Renal cortical epithelial cell (primary cell): ENCODE results near the gene ATG2A. TPM values are rescaled to one million over a fixed set of nuclear protein-coding genes. Genes with fewer than 3 reads are reported as not detected.

ENCODE experiments used
- DNase-seq: peaks from one replicate; pipeline ENCODE4 v3.0.0-alpha.2; 2011; ENCODE audit warnings: low read depth
- total RNA-seq: library from RNA; depleted of rRNA; stranded (reverse); fragments of >200 nt; gene quantifications from 2 replicates; pipeline ENCODE4 v1.2.3, GENCODE V29; 2014

The ATG2A gene
- total RNA-seq, 1 donor from 2014 or later, result 28.9 TPM

DNA sequence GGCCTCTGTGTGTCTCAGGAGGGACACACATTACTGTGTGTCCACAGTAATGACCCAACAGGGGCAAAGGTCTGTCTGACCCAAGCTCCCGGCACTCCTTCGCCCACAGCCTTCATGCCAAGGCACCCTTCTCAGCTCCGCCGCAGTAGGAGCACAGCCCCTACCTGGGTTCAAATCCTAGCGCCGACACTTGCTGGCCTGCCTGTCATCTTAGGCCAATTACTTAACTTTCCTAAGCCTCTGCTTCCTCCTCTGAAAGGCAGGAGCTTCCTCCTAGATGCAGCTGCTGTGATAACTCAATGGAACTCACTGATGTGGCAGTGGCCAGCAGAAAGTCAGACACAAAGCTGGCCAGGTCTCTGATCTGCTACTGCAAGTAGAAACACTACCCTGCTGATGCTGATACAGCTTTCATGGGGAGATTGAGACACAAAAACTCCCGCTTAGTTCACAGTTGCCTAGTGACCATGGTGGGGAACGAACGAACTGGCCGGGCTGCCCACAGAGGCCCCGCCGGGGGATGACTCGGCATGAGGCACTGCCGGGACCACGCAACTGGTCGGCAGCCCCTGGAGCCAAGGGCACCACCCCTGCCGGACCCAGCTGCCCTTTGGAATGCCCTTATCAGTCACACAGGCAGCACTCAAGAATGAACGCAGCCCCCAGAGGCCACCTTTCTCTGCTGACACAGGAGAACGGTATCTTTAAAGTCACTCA lies 46.7 kb downstream of the ATG2A start:
- peak; percentile 45 for DNase-seq

DNA sequence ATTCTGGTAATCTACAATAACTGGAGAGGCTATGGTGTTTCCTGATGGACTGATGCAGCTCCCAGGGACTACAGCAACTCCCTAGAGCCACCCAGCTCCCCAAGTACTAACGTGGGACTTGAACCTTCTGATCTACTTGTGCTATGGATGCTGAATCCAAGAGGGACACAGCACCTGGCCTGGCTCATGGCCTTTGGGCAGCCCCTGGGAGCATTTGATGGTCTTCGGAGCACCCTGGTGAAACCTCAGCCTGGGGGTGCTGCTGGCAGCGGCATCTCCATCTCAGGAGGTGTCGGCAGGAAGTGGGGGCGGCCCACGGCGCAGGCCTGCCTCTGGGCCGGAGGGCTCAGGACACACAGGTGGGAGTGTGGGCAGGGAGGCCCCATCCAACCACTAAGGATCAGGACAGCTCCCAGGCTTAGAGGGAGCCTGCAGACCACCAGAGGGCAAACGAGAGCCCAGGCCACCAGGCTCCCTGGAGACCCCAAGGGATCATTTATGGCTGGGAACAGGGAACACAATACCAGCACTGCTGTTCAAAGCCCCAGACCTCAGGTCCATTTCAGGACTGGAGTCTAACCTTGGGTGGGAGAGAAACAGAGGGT lies 47.3 kb downstream of the ATG2A start:
- DNase-seq, result no peak

DNA sequence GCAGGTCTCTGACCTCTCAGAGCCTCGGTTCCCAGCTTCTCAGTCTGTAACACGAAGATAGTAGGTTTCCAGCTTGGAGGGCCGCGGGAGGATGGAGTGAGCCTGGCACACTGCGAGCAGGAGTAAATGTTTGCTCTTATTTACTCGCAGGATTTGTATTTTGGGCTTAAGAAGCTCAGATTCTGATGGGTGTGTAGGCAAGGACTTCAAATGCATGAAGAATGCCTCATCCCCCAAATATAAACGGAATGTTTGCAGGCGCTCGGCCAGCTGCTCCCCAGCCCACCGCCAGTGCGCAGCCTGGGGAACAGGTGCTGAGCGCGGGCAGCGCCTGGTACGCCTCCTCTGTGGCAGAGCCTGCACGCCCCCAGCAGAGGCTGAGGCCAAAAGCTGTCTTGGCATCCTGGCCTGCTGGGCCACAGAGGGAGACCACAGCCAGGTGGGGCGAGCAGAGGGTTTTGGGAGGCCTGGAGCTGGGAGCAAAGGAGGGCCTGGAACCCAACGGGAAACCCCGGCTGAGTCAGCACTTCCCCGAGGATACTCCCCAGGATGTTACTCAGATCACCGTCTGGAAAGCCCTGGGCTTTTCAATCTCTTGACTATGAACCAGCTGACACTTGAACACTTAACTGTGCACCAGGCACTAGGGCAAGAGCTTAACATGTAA lies 48.0 kb downstream of the ATG2A start:
- peak; percentile 73 for DNase-seq

DNA sequence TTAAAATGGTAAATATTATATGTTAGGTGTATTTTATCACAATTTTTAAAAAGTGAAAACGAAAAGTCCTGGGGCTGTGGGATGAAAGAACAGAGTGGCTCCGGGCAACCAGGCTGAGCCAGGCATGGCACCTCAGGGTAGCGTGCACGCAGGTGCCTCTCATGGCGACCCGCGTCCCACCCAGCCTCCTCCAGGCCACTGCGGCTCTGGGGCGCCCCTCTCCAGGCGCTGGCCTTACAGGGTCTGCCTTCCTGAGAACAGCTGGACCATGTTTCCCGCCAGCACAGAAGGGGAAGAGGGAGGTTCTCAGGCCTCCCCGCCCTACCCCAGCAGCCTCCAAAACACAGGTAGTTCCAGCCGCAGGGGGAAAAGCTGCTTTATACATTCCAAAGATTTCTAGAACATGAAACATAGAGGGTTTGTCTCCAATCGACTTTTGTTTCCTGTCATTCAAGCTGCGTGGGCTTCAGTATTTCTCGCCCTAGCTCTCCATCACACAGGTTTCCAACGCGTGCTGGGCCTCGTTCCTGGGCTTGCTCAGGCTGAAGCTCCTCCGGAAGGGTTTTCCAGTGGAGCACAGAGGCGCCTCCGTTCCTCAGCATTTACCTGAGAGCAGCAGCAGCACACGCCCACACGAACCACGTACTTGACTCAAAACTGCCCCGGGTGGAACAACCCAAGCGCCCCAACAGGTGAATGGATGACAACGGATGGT lies 49.1 kb downstream of the ATG2A start:
- peak; percentile 25 for DNase-seq

DNA sequence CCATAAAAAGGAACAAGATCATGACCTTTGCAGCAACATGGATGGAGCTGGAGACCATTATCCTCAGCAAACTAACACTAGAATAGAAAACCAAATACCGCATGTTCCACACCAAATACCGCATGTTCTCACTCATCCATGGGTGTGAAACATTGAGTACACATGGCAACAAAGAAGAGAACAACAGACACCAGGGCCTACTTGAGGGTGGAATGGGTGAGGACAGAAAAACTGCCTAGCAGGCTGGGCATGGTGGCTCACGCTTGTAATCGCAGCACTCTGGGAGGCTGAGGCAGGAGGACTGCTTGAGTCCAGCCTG lies 50.9 kb downstream of the ATG2A start:
- no peak for DNase-seq

DNA sequence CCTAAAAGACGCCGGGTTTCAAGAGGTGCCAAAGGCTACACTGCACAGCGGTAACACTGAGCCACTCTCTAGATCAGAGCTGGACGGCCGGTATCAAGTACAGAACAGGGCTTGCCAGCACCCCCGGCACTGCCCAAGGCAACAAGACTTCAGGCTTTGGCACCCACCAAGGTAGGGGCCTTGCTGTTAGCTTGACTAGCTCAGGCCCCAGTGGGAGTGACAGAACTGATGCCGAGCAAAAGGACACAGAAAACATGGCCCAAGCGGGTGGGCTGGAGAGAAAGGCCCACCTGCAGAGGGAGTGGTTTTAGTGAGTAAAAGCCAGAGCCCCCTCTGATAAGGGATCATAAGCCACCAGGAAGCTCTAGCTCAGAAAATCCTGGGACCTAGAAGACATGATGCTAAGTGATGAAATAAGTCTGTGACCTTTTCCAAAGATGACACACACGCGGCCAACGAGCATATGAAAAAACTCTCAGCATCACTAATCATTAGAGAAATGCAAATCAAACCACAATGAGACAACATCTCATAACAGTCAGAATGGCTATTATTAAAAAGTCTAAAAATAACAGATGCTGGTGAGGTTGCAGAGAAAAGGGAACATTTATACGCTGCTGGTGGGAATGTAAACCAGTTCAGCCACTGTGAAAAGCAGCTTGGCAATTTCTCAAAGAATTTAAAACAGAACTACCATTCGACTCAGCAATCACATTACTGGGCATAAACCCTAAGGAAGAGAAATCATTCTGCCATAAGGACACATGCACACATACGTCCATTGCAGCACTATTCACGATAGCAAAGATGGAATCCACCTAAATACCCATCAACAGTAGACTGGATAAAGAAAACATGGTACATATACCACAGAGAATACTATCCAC lies 51.5 kb downstream of the ATG2A start:
- no peak for DNase-seq

DNA sequence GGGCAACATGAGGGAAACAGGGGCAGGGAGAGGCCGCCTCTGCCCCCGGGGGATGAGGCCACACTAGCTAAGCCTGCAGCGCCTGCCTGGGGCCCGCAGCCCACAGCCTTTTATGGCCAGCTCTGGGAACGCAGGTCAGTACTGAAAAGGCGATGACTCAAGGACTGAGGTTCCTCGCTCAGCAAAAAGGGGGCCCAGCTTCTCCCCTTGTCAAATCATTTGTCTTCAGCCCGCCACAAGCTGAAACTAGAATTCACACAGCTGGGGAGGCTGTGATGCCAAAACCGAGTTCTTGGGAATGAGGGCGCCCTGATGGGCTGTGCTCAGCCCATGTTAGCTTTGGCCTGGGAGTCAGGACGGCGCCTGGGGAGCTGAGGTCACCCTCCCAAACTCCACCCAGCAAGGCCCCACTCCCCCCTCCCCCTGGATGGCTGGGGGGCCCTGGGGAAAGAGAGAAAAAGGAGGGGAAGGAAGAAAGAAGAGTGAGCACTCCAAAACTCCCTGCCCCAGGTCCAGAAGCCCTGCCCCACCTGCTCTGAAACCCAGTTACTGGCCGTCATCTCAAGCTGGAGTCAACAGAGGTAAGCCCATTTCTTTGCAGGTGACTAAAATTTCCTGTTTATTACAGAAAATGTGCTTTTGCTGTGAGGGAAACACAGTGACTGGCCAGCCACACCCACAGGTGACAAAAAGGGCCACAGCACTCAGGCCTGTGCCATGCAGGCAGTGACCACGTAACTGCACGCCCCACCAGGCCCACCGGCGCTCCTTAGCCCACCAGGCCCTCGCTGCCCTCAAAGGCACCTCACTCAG lies 52.3 kb downstream of the ATG2A start:
- DNase-seq, result peak; percentile 57

DNA sequence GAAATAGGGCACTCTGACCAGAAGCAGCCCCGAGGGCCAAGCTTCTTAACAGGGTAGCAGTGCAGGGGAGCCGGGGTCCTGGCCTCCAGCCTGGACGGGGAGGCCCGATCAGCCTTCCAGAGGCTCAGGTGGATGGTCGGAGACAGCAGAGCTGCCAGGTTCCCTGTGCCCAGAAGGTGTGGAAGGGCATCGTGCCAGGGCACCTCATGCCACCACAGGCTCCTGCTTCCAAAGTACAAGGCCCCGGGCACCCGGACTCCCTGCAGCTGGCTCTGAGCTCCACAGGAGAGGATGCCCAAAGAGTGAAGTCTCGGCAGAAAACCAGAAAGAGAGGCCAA lies 52.9 kb downstream of the ATG2A start:
- DNase-seq, result no peak

DNA sequence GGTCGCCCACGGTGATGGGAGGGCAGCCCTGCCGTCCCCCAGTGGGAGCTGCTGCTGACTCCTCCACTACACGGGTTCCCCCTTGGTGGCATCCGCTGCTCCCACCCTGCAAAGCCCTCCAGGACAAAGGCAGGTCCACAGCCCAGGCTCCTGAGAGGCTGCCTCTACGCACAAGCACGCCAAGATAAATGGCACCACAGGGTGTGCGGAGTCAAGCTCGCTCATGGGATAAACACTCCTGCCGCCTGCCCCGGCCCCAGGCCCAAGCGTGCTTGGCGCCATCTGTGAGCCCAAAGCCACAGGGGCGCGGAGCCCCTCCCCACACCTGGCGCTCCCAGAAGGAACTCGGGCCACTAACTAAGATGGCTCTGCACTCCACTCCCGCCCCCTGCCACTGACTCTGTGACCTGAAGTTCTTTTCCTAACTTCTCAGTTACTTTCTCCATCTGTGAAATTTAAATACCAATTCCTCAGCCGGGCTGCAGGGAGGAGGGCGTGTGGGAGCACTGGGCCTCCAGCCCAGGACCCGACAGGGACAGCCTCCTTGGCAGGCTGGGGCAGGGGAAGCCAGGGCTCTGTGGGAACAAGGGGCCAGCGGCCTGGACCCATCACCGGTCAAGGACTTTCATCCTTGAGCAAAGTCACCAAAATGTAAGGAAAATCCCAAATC lies 53.5 kb downstream of the ATG2A start:
- DNase-seq, result no peak

DNA sequence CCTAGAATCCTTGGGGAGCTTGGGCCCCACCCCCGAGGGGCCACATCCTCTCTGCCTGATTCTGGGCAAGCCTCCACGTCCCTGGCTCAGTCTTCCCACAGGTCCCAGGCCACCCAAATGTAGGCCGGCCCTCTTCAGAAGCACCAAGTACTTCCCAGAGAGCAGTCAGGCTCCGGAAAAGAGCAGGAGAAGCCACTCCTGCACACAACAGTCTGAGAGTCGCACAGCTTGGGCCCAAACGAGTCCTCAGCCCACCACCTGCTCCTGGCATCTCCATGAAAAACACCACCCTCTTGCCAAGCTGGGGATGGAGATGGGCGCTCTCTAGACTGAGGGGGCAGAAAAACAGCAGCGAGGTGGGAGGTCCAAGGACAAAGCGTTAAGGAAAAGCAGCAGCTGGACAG lies 54.0 kb downstream of the ATG2A start:
- no peak for DNase-seq

DNA sequence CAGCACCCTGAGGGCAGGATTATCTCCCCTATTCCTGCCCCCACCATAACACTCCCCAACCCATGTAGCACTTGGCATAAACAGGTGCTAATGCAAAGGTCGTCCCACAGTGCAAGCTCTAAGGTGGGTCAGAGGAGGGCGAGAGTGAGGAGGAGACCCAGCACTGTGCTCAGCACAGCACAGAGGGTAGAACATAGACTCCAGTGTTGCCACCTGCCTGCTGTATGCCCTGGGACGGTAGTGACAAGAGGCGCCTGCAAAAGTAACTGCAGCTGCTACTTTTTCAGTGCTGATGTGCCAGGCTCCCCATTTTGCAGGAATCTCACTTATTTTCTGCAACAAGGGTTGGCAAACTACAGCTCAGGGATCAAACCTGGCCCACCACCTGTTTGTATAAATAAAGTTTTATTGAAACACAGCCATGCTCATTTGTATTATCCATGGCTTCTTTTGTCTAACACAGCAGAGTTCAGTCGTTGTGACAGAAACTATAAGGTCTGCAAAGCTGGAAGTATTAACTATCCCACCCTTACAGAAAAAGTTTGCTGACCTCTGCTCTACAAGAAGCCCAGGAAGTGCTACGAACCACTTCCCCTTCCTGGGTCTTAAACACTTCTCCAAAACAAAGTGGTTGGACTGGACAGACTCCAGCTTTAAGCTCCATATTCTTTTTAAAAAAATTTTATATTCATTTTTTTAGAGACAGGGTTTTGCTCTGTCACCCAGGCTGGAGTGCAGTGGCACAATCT lies 55.6 kb downstream of the ATG2A start:
- no peak for DNase-seq

DNA sequence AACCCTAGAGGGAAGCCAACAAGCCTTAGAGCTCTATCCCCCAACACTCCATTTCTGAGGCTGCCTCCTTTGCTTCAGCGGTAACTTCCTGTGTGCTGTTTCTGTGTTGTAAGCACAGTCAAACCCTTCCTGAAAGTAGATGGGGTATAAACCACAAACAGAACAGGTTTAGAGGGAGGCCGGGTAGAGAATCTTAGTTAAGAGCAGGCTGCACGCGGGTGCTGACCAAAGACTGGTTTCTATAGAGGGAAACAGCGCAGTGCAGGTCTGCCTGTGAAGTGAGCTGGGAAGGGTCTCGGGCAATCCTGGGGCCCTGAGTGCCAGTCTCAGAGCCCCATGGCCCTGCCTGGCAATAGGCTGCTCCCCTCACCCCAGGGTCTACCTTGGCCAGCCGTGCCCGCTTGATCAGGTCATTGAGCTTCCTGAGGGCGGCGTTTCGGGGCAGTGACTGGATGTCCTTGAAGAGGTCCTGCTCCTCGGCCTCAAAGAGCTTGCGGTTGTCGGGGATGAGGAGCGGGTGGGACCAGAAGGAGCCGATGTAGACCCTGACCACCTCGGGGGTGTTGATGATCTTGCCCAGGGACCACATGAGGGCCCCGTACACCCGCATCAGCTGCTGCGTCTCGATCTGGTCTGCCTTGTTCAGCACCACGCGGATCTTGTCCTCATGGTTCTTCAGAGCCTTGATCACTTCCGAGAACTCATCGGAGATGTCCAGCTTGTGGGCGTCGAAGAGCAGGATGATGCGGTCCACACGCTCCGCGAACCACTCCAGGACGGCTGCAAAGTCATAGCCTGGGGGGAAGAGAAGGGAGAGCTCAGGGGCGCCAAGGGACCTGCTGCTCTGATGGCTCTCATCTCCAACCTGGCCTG lies 57.2 kb downstream of the ATG2A start:
- DNase-seq, result no peak

DNA sequence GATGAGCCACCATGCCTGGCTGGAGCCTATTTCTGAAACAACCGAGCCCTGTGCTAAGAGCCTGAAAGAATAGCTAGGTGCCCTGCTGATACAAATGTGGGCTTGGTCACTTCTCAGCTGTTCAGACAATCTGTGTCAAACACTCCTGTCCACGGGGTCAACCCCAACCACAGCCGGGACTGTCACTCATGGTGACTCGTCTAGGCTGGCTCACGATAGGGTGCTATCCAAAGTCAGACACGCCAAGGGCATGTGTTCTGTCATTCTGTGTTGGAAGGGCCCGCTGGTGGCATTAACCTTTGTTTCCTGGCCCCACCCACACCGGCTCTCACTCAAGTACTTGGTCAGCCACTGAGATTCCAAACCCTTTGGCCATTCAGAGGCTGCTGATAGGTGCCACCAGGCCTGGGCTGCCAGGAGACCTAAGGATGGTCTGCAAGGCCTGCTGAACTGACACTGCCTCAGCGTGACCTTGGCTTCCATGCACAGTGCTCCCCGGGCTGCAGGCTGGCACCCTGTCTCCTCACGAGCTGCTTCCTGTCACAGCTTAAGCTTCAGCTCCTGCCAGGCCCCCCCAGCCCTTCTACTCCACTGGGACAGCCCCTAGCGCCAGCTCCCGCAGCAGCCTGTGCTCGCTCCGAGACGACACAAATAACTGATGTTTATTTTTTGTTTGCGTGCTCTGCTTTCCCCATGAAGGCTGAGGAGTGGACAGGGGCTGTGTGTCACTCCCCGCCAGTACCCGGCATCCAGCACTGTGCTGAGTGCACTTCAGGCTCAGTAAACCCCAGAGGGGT lies 58.3 kb downstream of the ATG2A start:
- DNase-seq, result no peak

DNA sequence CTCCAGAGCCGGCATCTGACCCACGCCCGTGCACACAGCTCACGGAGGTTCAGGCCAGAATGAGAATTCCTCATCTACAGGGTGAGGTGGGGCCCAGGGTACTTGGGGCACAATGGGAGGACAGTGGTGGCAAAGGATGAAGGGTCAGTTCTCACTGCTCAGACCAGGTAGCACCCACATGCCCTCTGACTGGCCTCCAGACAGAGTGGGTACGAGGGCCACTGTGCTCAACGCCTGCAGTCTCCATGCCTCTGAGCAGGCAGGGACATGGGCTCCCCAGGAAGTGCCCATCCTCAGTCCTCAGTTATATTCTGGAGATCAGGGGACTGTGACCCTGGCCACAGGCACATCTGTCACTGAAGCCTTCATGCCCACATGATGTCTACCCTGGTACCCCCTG lies 59.5 kb downstream of the ATG2A start:
- DNase-seq, result no peak

DNA sequence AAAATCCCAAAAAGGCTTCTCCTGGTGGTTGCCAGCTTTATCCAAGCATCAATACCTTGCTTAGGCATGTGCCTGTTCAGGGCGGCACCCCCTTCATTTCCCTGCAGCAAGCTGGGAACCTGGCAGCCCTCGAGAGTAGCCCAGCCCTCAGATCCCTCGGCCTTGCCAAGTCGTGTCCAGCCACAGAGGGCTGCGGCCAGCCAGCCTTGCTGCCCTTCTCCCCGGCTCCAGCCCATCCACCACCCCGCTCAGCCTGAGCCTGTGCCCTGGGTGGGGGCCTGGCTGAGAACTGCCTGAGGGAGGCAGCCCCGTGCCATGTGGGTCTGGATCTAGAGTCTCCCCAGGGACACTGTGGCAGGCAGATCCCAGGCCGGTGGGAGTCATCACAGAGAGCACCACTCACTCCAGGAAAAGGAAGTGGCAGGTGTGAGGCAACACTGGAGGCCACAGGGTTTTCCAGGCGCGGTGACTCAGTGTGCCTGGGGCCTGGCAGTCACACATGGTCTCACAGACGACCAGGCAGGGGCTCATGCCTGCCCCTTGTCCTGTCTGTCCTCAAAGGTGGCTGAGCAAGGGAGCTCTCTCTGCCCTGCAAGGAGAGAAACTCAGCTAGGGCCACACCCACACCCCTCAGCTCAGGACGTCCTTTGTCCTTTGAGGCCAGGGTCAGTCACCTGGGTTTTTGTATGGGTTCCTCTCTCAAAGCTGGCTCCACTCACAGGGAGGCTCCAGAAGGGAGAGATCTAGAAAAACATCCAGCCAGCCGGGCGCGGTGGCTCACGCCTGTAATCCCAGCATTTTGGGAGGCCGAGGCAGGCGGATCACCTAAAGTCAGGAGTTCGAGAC lies 60.4 kb downstream of the ATG2A start:
- DNase-seq, result peak; percentile 90

DNA sequence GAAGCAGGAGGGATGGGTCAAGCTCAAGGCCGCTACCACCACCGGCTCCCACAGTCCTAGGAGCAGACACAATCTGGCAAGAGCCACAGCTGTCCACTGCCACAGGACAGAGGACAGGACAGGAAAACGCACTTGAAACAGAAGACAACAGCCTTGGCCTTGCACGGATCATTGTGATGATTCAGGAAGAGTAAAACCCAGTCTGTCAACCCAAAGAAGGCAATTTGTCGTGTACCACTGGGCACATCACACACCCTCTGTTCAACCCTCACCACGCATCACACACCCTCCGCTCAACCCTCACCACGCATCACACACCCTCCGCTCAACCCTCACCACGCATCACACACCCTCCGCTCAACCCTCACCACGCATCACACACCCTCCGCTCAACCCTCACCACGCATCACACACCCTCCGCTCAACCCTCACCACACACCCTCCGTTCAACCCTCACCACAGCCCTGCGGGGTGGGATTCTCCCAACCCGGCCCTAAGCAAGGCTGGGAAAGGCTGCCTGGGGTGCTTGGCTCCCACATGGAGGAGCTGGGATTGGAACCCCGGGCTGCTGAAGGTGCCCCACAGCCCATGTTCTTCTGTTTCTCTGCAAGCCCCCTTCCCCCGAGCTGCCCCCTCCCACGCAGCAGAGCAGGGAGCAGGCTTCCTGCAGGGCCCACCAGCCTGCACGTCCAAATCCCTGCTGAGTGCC lies 61.3 kb downstream of the ATG2A start:
- no peak for DNase-seq
